NCI-H128 (cell line): ENCODE data around the gene YAF2.

Source experiments
- DNase-seq: peaks from one replicate; lab custom pipeline; 2025; ENCODE audit not compliant: unreplicated experiment; lab: John Stamatoyannopoulos, UW

The YAF2 gene

DNA sequence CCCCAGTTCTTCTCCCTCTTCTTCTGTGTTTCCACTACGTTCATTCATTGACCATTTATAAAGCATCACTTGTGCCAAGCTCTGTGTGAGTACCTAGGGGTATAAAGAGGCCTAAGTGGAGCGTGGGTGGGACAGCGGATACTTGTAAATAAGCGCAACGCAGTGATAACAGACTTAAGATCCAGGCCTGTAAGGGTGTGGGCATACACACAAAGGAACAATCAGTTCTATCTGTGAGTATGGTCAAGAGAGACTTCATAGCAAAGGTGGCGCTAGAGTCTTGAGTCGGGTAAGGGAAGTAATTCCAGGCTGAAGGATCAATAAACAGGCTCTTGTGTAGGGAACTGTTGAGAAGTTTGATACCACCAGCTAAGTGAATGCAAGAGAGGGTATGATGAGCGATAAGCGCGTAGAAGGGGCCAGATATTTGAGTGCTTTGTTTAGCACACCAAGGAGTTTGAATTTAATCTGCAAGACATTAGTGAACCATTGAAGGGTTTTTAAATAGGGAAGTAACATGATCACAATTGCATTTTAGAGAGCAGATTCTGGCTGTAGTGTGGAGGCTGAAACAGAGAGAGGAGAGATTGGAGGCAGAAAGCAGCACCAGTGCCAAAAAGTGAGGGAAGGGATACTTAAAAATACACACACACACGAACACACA, 92.4 kb downstream of the YAF2 start:
- DNase-seq: no peak

DNA sequence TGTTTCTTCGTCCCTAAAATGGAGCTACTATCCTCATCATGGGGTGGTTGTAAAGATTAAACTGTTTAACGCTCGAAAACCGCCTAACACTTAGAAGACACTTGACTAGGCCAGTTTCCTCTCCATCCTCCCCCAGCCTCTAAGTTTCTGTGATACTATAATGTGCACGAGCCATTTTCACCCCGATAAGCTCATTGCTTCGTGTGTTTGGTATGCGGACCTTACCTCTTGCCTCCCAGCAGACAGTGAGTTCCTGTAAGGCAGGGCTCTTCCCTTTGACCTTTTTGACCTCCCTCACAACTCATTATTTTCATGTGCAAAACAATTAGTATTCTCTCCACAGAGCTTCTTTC, 92.9 kb downstream of the YAF2 start:
- no peak for DNase-seq

DNA sequence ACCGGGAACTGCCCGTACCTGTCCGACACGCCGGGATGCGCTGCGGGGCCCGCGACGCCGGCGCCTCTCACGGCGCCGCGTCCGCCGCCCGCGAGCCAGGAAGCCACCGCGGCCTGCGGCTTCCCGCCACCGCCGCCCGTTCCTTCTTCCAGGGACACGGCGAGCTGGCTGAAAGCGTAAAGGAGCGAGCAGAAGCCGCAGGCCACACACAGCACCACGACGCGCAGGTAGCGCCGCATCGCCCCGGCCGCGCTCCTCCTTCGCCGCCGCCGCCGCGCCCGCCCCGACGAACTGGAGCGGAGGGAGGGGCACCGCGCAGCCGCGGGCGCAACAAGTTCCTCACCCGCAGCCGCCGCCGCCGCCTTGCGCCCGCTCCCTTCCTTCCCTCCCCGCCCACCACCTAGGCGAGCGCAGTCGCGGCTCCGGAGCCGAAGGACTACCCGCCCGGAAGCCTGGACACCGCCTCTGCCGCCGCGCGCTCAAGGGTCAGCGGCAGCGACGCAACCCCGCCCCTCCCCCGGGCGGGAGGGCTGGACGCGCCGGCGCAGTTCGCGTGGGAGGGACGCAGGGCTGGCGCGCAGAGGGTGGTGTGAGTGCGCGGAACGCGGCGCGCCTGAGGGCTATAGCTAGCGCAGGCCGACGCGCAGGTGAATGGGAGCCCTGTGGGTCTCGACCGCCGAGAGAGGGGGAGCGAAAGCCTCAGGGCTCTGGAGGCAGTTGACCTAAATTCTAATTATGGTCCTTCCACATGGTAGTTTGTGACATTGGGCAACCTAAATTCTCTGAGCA, 93.4 kb downstream of the YAF2 start, which contains the start of gene GXYLT1:
TSS of gene GXYLT1 (minus strand) at position 467 of the 789 bp plus-strand sequence. CDS start at position 239, 228 bp downstream.
- DNase-seq: peak; percentile 89

DNA sequence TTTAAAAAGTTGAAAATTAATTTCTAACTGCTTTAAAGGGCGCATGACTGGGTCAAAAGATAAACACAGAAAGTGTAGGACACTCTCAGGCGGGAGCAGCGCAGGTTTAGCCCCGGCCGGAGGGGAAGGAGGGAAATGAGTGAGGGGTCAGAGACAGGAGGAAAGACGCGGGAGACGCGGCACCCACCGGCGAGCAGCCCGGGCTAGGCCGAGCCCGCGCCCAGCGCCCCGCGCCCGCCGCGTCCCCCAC, 94.0 kb downstream of the YAF2 start:
- no peak for DNase-seq

DNA sequence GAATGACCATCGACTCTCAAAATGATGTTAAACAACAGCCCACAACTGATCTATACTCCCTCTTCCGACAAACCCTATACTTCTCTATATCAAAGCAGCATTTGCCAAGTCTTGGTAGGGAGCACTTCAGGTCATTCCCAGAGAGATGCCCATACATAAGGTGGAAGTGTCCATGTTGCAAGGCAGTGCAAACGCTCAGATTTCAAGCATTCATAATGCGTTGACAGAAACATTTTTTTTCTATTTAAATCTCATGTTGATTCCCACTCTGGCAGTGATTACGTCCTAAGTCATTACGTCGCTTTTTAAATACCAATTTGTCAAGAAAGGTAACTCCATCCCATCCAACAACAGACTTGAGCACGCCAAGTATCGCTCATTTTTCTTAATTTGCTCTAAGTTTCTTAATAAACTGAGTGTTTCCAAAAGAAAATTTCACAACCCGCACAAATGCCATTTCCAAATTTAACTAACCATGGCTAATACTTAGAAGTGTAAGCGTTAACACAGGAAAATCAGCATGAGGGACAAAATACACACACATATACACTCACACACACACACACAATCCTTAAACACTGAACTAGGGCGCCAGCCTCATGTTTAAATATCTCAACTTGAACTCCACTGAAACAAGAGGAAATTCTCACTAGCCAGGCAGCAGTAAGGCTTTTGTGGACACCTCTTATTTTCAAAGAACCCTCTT, 94.4 kb downstream of the YAF2 start:
- DNase-seq: no peak

DNA sequence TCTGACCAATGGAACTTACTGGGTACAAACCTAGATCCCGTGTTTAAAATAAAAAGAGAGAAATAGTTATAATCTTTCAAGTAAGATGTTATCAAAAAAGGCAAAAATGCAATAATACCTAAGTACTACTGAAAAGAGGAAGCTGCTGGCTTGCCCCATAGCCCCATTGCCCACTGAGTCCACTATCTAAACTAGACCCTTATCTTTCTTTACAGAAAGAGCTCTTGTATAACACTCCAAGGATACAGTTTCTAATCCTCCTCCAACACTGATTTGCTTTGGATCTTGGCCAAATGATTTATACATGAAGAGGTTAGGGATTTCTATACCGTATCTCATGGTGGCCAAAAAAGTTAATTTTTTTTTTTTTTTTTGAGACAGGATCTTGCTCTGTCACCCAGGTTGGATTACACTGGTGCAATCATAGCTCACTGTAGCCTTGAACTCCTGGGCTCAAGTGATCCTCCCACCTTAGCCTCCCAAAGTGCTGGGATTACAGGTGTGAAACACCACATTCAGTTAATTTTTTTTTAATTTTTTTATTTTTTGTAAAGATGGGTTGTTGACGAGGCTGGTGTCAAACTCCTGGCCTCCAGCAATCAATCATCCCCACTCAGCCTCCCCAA, 96.0 kb downstream of the YAF2 start:
- DNase-seq: no peak

DNA sequence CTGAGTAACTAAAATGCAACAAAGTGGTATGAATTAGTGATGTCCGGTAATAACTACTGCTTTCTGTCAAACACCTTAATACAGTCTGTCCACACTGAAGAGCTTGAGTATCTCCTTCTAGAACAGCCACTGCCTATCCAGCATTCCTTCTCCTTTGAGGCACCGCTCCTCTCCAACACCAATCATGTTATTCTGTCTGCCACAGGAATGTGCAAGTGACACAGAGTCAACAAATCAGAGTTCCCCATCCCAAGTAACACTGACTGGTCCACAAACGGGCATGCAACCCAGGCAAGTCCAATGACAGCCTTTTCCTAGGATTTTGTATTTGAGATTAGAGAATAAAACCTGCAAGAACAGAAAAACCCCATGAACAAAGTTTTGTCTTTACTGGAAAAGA, 97.1 kb downstream of the YAF2 start:
- no peak for DNase-seq

DNA sequence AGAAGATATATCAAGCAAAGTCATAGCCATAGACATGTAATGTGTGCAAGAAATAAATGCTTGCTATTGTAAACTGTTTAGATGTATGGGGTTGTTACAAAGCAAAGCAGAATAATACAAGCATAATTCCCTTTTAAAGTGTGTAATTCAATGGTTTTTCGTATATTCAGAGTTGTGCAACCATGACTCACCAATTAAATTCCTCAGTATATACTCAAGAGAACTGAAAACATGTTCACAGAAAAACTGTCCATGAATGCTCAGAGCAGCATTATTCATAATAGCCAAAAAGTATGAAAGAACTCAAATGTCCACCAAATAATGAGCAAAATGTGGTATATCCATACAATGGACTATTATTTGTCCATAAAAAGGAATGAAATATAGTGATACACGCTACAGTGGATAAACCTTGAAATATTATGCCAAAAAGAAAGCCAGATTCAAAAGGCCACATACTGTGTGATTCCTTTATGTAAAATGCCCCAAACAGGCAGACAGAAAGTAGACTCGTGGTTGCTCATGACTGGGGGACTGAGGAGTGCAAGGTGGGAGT, 102.7 kb downstream of the YAF2 start:
- no peak for DNase-seq

DNA sequence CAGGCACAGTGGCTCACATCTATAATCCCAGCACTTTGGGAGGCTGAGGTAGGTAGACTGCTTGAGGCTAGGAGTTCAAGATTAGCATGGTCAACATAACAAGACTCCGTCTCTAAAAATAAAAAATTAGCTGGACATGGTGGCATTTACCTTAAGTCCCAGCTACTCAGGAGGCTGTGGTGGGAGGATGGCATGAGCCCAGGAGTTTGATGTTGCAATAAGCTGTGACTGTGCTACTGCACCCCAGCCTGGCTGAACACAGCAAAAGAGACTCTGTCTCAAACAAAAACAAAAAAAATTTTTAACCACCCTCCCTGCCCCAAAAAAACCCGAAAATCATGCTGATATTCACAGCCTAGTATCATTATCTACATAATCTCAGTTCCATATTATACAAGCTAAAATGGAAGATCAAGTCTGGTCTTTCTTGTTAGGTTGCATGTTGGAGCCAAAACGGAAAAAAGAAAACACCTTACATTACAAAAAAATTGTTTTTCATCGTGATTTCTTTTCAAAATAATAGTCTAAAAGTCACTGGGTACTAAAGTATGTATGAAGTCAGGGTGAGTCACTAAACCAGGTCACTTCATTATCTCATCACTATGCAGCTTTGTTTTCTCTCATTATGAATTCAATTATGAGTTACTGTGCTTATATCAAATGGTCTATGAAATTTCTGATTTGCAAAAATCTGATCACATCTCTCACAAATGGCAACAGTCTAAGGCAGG, 107.2 kb downstream of the YAF2 start:
- no peak for DNase-seq

DNA sequence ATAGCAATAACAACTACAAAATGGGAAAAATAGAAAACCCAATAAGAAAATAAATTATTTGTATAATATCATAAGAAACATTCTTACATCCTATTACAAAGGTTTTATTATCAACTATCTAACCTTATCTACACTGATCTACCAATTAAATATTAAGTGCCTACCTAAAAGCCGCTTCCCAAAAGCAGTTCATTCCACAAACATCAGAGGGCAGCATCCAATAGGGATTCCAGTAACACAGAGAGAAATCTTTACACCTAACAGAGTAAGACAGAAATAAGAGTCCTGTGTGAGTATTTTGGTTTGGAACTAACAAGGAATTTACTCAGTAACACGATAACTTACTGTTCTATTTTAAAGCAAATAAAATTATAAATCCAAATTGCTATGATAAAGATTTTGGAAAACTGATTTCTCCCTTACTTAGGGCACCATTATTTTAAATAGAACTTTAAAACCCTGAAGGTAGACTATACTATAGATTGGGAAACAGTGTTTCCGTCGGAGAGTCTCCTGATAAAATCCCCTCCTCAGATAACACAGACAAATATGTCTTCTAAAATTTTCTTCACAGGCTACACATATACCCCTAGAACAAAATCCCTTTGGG, 108.3 kb downstream of the YAF2 start:
- peak; percentile 38 for DNase-seq

DNA sequence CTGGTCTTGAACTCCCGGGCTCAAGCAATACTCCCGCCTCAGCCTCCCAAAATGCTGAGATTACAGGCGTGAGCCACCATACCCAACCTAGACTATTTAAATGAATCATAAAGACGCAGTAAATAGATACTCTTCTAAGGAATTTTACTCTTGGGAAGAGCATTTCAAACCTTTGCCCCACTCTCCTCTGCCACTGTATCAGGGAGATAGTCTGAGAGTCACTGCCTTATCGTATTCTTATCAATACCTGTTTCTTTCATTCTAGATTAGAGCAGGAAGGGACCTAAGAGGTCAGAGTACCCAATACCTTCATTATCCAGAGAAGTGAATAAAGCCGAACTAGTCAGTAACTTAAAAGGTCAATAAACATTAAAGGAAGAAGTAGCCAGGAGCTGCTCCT, 109.2 kb downstream of the YAF2 start:
- DNase-seq: no peak

DNA sequence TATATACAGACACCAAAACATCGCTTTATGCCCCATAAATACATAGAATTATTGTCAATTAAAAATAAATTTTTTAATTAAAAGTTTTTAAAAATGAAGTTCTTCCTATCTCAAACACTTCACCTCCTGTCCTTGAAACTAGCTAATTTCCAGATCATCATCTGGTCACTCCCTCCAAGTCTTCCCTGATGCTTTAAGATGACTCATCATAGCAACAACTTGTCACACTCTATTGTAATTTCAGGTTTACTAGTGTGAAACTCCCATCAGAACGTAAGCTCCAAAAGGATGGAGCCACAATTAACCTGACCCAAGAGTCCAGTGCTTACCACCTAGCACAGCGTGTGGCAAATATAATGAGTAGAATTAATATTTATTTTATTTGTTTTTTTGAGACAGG, 109.7 kb downstream of the YAF2 start:
- no peak for DNase-seq

DNA sequence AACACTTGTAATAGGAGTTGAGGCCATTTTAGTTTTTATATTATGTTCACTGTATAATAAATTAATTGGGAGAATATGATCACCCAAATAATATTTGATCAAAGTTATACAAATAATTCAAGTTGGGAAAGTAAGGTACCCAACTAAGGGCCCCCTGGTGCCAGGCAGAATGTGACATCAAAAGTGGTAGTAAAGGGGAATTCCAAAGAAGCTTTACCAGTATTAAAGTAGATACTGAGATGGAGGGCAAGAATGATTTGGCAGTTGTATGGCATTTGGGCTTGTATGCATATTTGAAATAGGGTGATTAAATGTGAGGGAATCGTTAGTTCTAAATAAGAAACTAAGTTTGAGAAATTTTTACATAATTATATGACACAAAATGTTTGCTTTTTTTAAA, 111.1 kb downstream of the YAF2 start:
- no peak for DNase-seq

DNA sequence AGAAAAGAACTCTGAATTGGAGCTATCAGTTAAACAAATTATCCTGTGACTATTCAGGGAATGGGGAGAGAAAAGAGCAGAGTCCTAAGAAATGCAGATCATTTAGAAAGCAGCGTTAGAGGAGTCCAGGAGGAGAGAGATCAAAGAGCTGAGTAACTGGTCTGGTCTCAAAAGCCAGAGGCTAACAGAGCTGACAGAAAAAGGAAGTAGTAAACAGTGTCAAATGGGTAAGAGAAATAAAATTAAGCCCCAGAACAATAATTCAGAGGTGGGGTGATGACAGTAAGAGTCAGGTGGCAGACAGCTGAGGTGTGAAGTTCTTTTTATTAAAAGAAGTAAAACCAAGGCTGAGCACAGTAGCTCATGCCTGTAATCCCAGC, 112.7 kb downstream of the YAF2 start:
- DNase-seq: no peak

DNA sequence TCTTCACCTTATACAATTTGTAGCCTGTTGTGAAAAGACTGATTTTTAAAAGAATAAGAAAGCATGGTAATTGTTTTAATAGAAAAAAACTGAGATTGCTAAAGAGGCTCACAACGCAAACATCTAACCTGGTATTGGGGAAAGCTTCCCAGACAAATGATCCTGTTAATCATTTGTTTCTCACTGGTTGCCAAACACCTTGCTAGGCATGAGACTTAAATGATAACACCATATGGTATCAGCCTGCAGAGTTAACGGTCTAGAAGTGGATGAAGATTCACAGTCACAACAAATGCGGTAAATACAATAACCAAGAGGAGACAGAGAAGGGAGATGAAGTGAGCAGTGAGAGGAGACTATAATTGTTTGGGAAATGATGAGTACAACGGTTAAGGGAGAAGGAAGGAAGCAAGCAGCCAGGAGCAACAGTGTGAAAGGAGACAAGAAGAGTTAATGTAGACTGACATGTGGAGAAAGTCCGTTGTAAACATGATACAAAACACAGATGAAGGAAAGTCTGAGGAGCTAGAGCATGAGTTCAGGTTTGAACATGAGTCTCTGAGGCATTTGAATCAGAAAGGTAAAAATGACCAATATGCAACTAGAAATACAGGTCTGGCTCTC, 113.2 kb downstream of the YAF2 start:
- DNase-seq: no peak

DNA sequence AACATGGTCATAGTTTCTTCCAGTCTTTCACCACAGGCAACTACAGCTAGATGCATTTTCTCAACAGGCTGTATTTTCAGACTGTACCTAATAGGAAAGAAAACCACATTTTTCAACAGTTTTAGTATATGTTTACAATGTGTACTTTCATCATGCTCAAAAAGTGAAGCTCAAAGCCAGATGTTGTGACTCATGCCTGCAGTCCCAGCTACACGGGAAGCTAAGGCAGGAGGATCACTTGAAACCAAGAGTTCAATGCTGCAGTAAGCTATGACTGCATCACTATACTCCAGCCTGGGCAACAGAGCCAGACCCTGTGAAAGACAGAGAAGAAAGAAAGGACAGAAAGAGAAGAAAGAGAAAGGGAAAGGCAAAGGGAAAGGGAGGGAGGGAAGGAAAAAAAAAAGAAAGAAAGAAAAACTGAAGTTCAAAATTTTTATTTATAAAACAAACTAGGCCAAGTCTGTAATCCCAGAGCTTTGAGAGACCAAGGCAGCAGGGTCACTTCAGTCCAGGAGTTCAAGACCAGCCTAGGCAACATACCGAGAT, 118.9 kb downstream of the YAF2 start:
- no peak for DNase-seq

DNA sequence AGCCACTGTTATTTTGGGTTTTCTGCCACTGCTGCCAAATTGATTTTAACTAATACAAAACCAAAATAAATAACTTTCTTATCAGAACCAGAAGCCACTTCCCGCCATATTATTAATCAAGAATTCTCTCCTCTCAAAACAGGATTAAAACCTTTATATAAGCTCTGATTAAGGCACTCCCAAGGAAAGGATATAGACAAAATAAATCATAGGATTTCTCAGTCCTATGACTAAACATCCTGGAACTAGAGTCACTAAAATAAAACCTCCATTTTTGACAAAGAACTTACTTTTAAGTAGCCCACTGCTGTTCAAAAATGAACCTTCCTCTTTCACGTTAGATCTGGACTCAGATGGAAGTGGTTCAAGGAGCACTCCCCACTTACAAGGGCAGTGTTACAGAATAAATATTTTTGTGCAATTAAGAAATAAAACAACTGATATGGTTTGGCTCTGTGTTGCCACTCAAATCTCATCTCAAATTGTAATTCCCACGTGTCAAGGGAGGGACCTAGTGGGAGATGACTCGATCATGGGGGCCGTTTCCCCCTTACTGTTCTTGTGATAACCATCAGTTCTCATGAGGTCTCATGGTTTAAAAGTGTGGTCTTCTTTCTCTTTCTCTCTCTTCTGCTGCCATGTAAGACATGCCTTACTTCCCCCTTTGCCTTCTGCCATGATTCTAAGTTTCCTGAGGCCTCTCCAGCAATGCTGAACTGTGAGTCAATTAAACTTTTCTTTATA, 119.7 kb downstream of the YAF2 start:
- DNase-seq: no peak

DNA sequence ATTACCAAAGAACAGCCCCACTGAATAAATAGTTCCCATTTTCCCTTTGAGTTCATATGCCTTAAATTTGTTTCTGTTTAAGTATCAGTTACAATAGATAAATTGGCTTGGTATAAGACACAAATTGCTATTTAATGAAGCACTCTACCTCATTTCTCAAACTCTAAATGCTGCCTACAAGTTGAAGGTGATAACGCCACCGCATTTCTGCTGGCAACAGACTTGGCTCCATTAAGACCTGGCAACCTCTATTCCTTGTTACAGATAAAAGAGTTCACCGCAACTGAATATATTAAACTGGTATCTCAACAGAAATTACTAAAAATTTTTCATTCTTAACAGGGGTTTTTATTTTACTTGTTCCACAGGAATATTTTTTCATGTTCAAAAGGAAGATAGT, 129.0 kb downstream of the YAF2 start:
- DNase-seq: no peak
